ENCODE measurements around the gene GOLGB1.
"Not testable (repeated sequence)": the region's sequence is repeated elsewhere in the genome, so short reads cannot be mapped to it uniquely, and the experiment has no call there.

Gene GOLGB1

GRCh38 chr3:121698476-121698875 is 51.1 kb downstream of the GOLGB1 start:
- DNase-seq (ENCODE audit: insufficient read length, low spot score) (no peak), FAIRE-seq (no peak)
- TF ChIP-seq POU2F2 (IDR thresholded peaks at IDR 0.05; ENCODE audit: low read depth, low read length): no peak
- TF ChIP-seq TAF1 (IDR thresholded peaks at IDR 0.05; ENCODE audit: low read depth, low read length): no peak
- no peak for TF ChIP-seq POLR2AphosphoS5 (IDR thresholded peaks at IDR 0.05; ENCODE audit: low read depth, low read length)
- no peak for TF ChIP-seq PAX5 (IDR thresholded peaks at IDR 0.05; ENCODE audit: insufficient read depth, low read length, severe bottlenecking)
- TF ChIP-seq POLR2A (IDR thresholded peaks at IDR 0.05; ENCODE audit: low read depth, low read length): no peak
- TF ChIP-seq SPI1 (IDR thresholded peaks at IDR 0.05; ENCODE audit: low read depth, low read length): no peak

- no peak for DNase-seq (ENCODE audit: insufficient read length, low spot score)
- FAIRE-seq: no peak
- no peak for TF ChIP-seq POLR2A (IDR thresholded peaks at IDR 0.05; ENCODE audit: low read depth, low read length)
- TF ChIP-seq SPI1 (IDR thresholded peaks at IDR 0.05; ENCODE audit: low read depth, low read length): no peak
- no peak for TF ChIP-seq PAX5 (IDR thresholded peaks at IDR 0.05; ENCODE audit: insufficient read depth, low read length, severe bottlenecking)
- TF ChIP-seq TAF1 (IDR thresholded peaks at IDR 0.05; ENCODE audit: low read depth, low read length): no peak
- no peak for TF ChIP-seq POU2F2 (IDR thresholded peaks at IDR 0.05; ENCODE audit: low read depth, low read length)
- no peak for TF ChIP-seq POLR2AphosphoS5 (IDR thresholded peaks at IDR 0.05; ENCODE audit: low read depth, low read length)
These were observed 53.4 kb downstream of the GOLGB1 start for GRCh38 chr3:121696186-121696585.

DNA sequence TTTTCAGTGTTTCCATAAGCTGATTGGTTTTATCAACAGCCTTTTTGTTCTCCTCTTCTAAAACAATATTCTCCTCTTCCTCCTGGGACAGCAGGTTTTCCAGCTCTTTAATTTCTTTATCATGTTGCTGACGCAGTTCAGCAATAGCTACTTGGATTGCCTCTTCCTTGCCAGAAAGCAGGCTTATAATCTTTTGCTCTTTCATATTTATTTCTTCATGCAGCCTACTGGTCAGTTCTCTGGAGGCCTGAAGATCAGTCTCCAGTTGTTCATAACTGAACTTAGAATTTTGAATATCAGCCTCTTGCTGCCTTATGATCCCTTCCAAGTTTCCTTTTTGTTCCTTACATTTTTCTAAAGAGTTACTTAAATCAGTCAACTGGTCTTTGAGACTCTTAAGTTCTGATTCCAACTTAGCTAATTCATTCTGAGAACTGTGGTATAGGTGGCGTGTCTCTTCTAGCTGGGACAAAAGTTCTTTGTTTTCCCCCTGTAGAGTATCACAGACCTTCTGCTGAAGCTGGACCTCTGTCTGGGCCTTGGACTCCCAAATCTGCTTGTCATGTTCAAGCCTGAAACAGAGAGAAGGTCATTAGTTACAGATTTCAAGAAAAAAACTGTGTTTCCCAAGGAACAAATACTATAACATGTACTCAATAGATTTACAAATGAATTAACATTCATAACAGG is 57.4 kb downstream of the GOLGB1 start:
- DNase-seq (ENCODE audit: insufficient read length, low spot score): no peak
- FAIRE-seq: no peak
- TF ChIP-seq POLR2A (IDR thresholded peaks at IDR 0.05; ENCODE audit: low read depth, low read length): no peak
- no peak for TF ChIP-seq TAF1 (IDR thresholded peaks at IDR 0.05; ENCODE audit: low read depth, low read length)

GRCh38 chr3:121690777-121691405 is 58.6 kb downstream of the GOLGB1 start:
- TF ChIP-seq SPI1 (IDR thresholded peaks at IDR 0.05; ENCODE audit: low read depth, low read length) (peak; percentile 60), POLR2A (IDR thresholded peaks at IDR 0.05; ENCODE audit: low read depth, low read length) (no peak)
- DNase-seq (ENCODE audit: insufficient read length, low spot score) (peak; percentile 21), FAIRE-seq (peak; percentile 85)

GRCh38 chr3:121688747-121689146 is 60.8 kb downstream of the GOLGB1 start:
- FAIRE-seq: not testable (repeated sequence)

DNA sequence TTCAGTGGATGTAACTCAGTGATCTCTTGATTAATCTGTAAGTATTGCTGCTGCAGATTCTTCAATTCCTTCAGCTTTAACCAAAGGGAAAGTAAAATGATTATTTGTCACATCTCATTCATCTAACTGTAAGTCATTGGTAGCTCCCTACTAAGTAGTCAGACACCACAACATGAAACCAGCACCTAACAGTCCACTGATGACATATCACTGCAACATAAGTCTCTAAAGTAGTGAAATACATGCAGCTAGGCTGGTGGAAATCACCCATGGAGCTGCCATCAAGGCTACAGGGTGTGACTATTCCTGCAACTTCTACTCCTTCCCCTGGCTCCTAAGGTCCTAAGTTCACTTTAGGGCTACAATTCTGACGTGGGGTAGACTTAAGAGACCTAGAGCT is 67.7 kb downstream of the GOLGB1 start:
- DNase-seq (ENCODE audit: insufficient read length, low spot score) (no peak), FAIRE-seq (no peak)
- no peak for TF ChIP-seq POU2F2 (IDR thresholded peaks at IDR 0.05; ENCODE audit: low read depth, low read length)
- no peak for TF ChIP-seq TAF1 (IDR thresholded peaks at IDR 0.05; ENCODE audit: low read depth, low read length)
- no peak for TF ChIP-seq PAX5 (IDR thresholded peaks at IDR 0.05; ENCODE audit: insufficient read depth, low read length, severe bottlenecking)
- TF ChIP-seq SPI1 (IDR thresholded peaks at IDR 0.05; ENCODE audit: low read depth, low read length): no peak
- TF ChIP-seq POLR2AphosphoS5 (IDR thresholded peaks at IDR 0.05; ENCODE audit: low read depth, low read length): no peak
- TF ChIP-seq POLR2A (IDR thresholded peaks at IDR 0.05; ENCODE audit: low read depth, low read length): no peak

More at GRCh38 chr3:121688747-121689146, 60.8 kb downstream of the GOLGB1 start:
- not testable (repeated sequence) for DNase-seq (ENCODE audit: insufficient read length, low spot score)

GRCh38 chr3:121677141-121677540 is 72.4 kb downstream of the GOLGB1 start:
- DNase-seq (ENCODE audit: insufficient read length, low spot score): no peak
- FAIRE-seq: no peak
- TF ChIP-seq SPI1 (IDR thresholded peaks at IDR 0.05; ENCODE audit: low read depth, low read length): no peak
- TF ChIP-seq POLR2A (IDR thresholded peaks at IDR 0.05; ENCODE audit: low read depth, low read length): no peak
- TF ChIP-seq TAF1 (IDR thresholded peaks at IDR 0.05; ENCODE audit: low read depth, low read length): no peak
- TF ChIP-seq POU2F2 (IDR thresholded peaks at IDR 0.05; ENCODE audit: low read depth, low read length): no peak
- TF ChIP-seq POLR2AphosphoS5 (IDR thresholded peaks at IDR 0.05; ENCODE audit: low read depth, low read length): no peak

DNA sequence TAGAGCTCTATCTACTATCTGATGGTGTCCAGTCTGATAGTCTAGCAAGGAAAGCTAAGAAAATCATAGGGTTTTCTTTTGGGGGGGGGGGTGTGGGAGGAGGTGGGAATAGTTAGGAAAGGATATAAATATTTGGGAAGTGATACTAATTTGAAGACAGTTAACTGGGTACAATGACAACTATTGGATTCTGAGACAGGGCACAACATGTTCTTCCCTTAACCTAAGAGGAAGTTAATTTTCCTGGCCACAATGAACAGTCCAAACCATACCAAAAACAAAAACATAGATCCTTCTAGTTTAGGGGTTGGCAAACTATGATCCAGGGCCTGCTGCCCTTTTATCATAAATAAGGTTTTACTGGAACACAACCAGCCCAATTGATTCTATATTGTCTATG is 78.9 kb downstream of the GOLGB1 start:
- FAIRE-seq (no peak), DNase-seq (ENCODE audit: insufficient read length, low spot score) (no peak)
- TF ChIP-seq TAF1 (IDR thresholded peaks at IDR 0.05; ENCODE audit: low read depth, low read length): no peak
- no peak for TF ChIP-seq POLR2A (IDR thresholded peaks at IDR 0.05; ENCODE audit: low read depth, low read length)
- no peak for TF ChIP-seq POLR2AphosphoS5 (IDR thresholded peaks at IDR 0.05; ENCODE audit: low read depth, low read length)
- TF ChIP-seq POU2F2 (IDR thresholded peaks at IDR 0.05; ENCODE audit: low read depth, low read length): no peak
- TF ChIP-seq SPI1 (IDR thresholded peaks at IDR 0.05; ENCODE audit: low read depth, low read length): no peak
- TF ChIP-seq PAX5 (IDR thresholded peaks at IDR 0.05; ENCODE audit: insufficient read depth, low read length, severe bottlenecking): no peak

DNA sequence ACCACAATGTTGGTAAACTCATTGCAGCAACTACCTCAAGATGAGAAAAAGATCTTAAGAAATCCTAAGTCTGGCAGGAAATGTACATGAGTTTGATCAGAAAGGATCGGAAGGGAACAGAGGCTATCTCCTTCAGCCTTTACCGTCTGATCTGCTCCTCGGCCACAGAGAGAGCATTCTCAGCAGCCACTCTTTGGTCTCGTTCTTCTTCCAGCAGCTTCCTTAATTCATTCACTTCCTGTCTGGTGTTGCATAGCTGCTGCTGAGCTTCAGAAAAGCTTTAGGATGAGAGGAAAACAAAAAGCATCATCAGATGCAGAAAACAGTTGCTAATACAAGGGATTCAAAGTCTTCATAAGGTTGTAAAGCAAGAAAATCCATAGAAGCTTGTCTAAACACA is 82.2 kb downstream of the GOLGB1 start:
- TF ChIP-seq SPI1 (IDR thresholded peaks at IDR 0.05; ENCODE audit: low read depth, low read length): no peak
- TF ChIP-seq POU2F2 (IDR thresholded peaks at IDR 0.05; ENCODE audit: low read depth, low read length): no peak
- TF ChIP-seq TAF1 (IDR thresholded peaks at IDR 0.05; ENCODE audit: low read depth, low read length): no peak
- no peak for TF ChIP-seq POLR2A (IDR thresholded peaks at IDR 0.05; ENCODE audit: low read depth, low read length)
- FAIRE-seq: no peak
- no peak for DNase-seq (ENCODE audit: insufficient read length, low spot score)

DNA sequence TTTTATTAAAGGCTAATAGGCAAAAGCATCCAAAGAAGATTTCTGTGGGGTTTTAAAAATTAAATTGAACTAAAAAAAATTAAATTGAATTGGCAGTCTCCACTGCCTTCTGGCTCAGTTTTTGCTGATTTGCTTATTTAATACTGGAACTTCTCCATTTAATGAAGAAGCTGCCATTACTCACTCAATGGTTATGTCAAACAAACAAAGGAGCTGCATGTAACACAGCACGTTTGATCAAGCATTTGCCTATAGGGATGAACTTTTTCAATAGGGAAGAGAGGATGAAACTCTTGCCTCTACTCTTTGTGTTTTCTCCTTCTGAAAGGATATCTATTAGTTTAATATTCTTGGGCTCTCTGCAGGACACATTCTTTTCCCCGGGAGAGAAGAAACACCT is 84.1 kb downstream of the GOLGB1 start:
- FAIRE-seq (no peak), DNase-seq (ENCODE audit: insufficient read length, low spot score) (no peak)
- TF ChIP-seq POU2F2 (IDR thresholded peaks at IDR 0.05; ENCODE audit: low read depth, low read length) (no peak), POLR2AphosphoS5 (IDR thresholded peaks at IDR 0.05; ENCODE audit: low read depth, low read length) (no peak), POLR2A (IDR thresholded peaks at IDR 0.05; ENCODE audit: low read depth, low read length) (no peak), SPI1 (IDR thresholded peaks at IDR 0.05; ENCODE audit: low read depth, low read length) (no peak), TAF1 (IDR thresholded peaks at IDR 0.05; ENCODE audit: low read depth, low read length) (no peak), PAX5 (IDR thresholded peaks at IDR 0.05; ENCODE audit: insufficient read depth, low read length, severe bottlenecking) (no peak)
